ENCODE data around the gene CAPN5. TPM values are rescaled to one million over a fixed set of nuclear protein-coding genes. Genes with fewer than 3 reads are reported as not detected.

The CAPN5 gene
- total RNA-seq, 1 experiment from 2014 or later: 0.68 TPM

- in situ Hi-C loops (cut with HindIII; ENCODE audit: low pct_unique_long_range_greater_than_20kb, low sequenced_read_pairs): no loop called here
Observed at GRCh38 chr11:77131560-77131959, 64.8 kb downstream of the CAPN5 start.

GRCh38 chr11:77135069-77135468, 68.3 kb downstream of the CAPN5 start:
- DNase-seq (ENCODE audit: low read depth): no peak
- in situ Hi-C loops (cut with HindIII; ENCODE audit: low pct_unique_long_range_greater_than_20kb, low sequenced_read_pairs): no loop called here

More at GRCh38 chr11:77131560-77131959, 64.8 kb downstream of the CAPN5 start:
- DNase-seq (ENCODE audit: low read depth): no peak

- no peak for DNase-seq (ENCODE audit: low read depth)
- in situ Hi-C loops (cut with HindIII; ENCODE audit: low pct_unique_long_range_greater_than_20kb, low sequenced_read_pairs): no loop called here
Observed at GRCh38 chr11:77136074-77136473, 69.3 kb downstream of the CAPN5 start.

- in situ Hi-C loops (cut with HindIII; ENCODE audit: low pct_unique_long_range_greater_than_20kb, low sequenced_read_pairs): no loop called here
Observed at GRCh38 chr11:77136784-77137420, 70.1 kb downstream of the CAPN5 start.

GRCh38 chr11:77137421-77137820, 70.7 kb downstream of the CAPN5 start:
- DNase-seq (ENCODE audit: low read depth): no peak
- in situ Hi-C loops (cut with HindIII; ENCODE audit: low pct_unique_long_range_greater_than_20kb, low sequenced_read_pairs): no loop called here

More at GRCh38 chr11:77136784-77137420, 70.1 kb downstream of the CAPN5 start:
- DNase-seq (ENCODE audit: low read depth): no peak

GRCh38 chr11:77138106-77138649, 71.4 kb downstream of the CAPN5 start:
- in situ Hi-C loops (cut with HindIII; ENCODE audit: low pct_unique_long_range_greater_than_20kb, low sequenced_read_pairs): no loop called here
- no peak for DNase-seq (ENCODE audit: low read depth)

- in situ Hi-C loops (cut with HindIII; ENCODE audit: low pct_unique_long_range_greater_than_20kb, low sequenced_read_pairs): no loop called here
- DNase-seq (ENCODE audit: low read depth): no peak
Observed at GRCh38 chr11:77139201-77139600, 72.4 kb downstream of the CAPN5 start.

GRCh38 chr11:77140231-77140851, 73.6 kb downstream of the CAPN5 start:
- in situ Hi-C loops (cut with HindIII; ENCODE audit: low pct_unique_long_range_greater_than_20kb, low sequenced_read_pairs): no loop called here
- DNase-seq (ENCODE audit: low read depth): no peak

- in situ Hi-C loops (cut with HindIII; ENCODE audit: low pct_unique_long_range_greater_than_20kb, low sequenced_read_pairs): no loop called here
- no peak for DNase-seq (ENCODE audit: low read depth)
Observed at GRCh38 chr11:77141034-77141433, 74.3 kb downstream of the CAPN5 start.

GRCh38 chr11:77141475-77141874, 74.7 kb downstream of the CAPN5 start:
- in situ Hi-C loops (cut with HindIII; ENCODE audit: low pct_unique_long_range_greater_than_20kb, low sequenced_read_pairs): no loop called here
- no peak for DNase-seq (ENCODE audit: low read depth)

GRCh38 chr11:77142091-77142975, 75.6 kb downstream of the CAPN5 start:
- in situ Hi-C loops (cut with HindIII; ENCODE audit: low pct_unique_long_range_greater_than_20kb, low sequenced_read_pairs): no loop called here
- DNase-seq (ENCODE audit: low read depth): no peak

GRCh38 chr11:77143405-77144020, 76.7 kb downstream of the CAPN5 start:
- DNase-seq (ENCODE audit: low read depth): no peak
- in situ Hi-C loops (cut with HindIII; ENCODE audit: low pct_unique_long_range_greater_than_20kb, low sequenced_read_pairs): no loop called here

- in situ Hi-C loops (cut with HindIII; ENCODE audit: low pct_unique_long_range_greater_than_20kb, low sequenced_read_pairs): no loop called here
- no peak for DNase-seq (ENCODE audit: low read depth)
Observed at GRCh38 chr11:77144196-77144856, 77.6 kb downstream of the CAPN5 start.

- DNase-seq (ENCODE audit: low read depth): no peak
- in situ Hi-C loops (cut with HindIII; ENCODE audit: low pct_unique_long_range_greater_than_20kb, low sequenced_read_pairs): no loop called here
Observed at GRCh38 chr11:77144857-77145428, 78.2 kb downstream of the CAPN5 start.

GRCh38 chr11:77146261-77147035, 79.7 kb downstream of the CAPN5 start:
- no peak for DNase-seq (ENCODE audit: low read depth)
- in situ Hi-C loops (cut with HindIII; ENCODE audit: low pct_unique_long_range_greater_than_20kb, low sequenced_read_pairs): no loop called here

GRCh38 chr11:77147036-77147315, 80.2 kb downstream of the CAPN5 start:
- in situ Hi-C loops (cut with HindIII; ENCODE audit: low pct_unique_long_range_greater_than_20kb, low sequenced_read_pairs): no loop called here
- DNase-seq (ENCODE audit: low read depth): no peak

GRCh38 chr11:77147668-77148321, 81.0 kb downstream of the CAPN5 start:
- in situ Hi-C loops (cut with HindIII; ENCODE audit: low pct_unique_long_range_greater_than_20kb, low sequenced_read_pairs): no loop called here
- no peak for DNase-seq (ENCODE audit: low read depth)

All from Caki2 (cell line).